Fibroblast of lung (primary cell): ENCODE measurements around the gene ALDH1L1.

Experiments
- EZH2 ChIP-seq: IDR thresholded peaks from 2 replicates; pipeline ENCODE4 v1.5.1; 2012; ENCODE audit warnings: low read length, control low read depth, mild to moderate bottlenecking; ENCODE audit errors: missing control alignments
- TF ChIP-seq, protein P1 (sequence below), 2 donors: IDR thresholded peaks in 1 of 2; conservative IDR thresholded peaks in 1 of 2; 1 replicate in 1 of 2; 2 replicates in 1 of 2; pipeline ENCODE4 v1.5.1; 2011 to 2012; ENCODE audit warnings: low read length in 2 of 2, control low read depth in 1 of 2, inconsistent platforms in 1 of 2, low read depth in 1 of 2, mild to moderate bottlenecking in 1 of 2

- TF ChIP-seq, protein P1, sequence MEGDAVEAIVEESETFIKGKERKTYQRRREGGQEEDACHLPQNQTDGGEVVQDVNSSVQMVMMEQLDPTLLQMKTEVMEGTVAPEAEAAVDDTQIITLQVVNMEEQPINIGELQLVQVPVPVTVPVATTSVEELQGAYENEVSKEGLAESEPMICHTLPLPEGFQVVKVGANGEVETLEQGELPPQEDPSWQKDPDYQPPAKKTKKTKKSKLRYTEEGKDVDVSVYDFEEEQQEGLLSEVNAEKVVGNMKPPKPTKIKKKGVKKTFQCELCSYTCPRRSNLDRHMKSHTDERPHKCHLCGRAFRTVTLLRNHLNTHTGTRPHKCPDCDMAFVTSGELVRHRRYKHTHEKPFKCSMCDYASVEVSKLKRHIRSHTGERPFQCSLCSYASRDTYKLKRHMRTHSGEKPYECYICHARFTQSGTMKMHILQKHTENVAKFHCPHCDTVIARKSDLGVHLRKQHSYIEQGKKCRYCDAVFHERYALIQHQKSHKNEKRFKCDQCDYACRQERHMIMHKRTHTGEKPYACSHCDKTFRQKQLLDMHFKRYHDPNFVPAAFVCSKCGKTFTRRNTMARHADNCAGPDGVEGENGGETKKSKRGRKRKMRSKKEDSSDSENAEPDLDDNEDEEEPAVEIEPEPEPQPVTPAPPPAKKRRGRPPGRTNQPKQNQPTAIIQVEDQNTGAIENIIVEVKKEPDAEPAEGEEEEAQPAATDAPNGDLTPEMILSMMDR (conservative IDR thresholded peaks at IDR 0.05 in 1 of 2, IDR thresholded peaks at IDR 0.05 in 1 of 2; ENCODE audit: low read depth in 1 of 2, low read length in 2 of 2), result no peak
- TF ChIP-seq EZH2, result no peak
Observed at GRCh38 chr3:126078866-126079265, 101.5 kb downstream of the ALDH1L1 start.
